AG10803 (cell line): ENCODE results near the gene TFCP2.

ENCODE experiments used
- DNase-seq: peaks from one replicate; pipeline ENCODE4 v3.0.0; 2010; ENCODE audit warnings: low read depth
- H3K4me3 ChIP-seq: 2 replicates; pipeline ENCODE4 v1.5.1; 2011; ENCODE audit warnings: mild to moderate bottlenecking, low read length, control low read depth
- CTCF ChIP-seq: conservative IDR thresholded peaks from 2 replicates; pipeline ENCODE4 v1.5.1; 2011; ENCODE audit warnings: mild to moderate bottlenecking, low read length, control low read depth, inconsistent platforms

TFCP2 gene

GRCh38 chr12:51150777-51151176 lies 22.2 kb downstream of the TFCP2 start:
- no peak for TF ChIP-seq CTCF
- H3K4me3 ChIP-seq = no peak overlapping the region

GRCh38 chr12:51147309-51147708 lies 25.6 kb downstream of the TFCP2 start:
- DNase-seq = no peak
- TF ChIP-seq CTCF = no peak
- no peak overlapping the region for H3K4me3 ChIP-seq

More at GRCh38 chr12:51150777-51151176, 22.2 kb downstream of the TFCP2 start:
- DNase-seq = no peak

GRCh38 chr12:51139292-51139844 lies 33.6 kb downstream of the TFCP2 start:
- no peak for DNase-seq
- TF ChIP-seq CTCF = no peak
- H3K4me3 ChIP-seq = no peak overlapping the region

- peak; percentile 4 for DNase-seq
- no peak overlapping the region for H3K4me3 ChIP-seq
- no peak for TF ChIP-seq CTCF
Measured at GRCh38 chr12:51132693-51133092, 40.2 kb downstream of the TFCP2 start.

GRCh38 chr12:51131745-51132521 lies 41.0 kb downstream of the TFCP2 start:
- no peak for TF ChIP-seq CTCF
- H3K4me3 ChIP-seq = no peak overlapping the region
- no peak for DNase-seq

- no peak for DNase-seq
- H3K4me3 ChIP-seq = no peak overlapping the region
- TF ChIP-seq CTCF = no peak
Measured at GRCh38 chr12:51128919-51129318, 44.0 kb downstream of the TFCP2 start.
